Fibroblast of villous mesenchyme (primary cell): Measurements from ENCODE around the gene CDX1. TPM values are rescaled to one million over a fixed set of nuclear protein-coding genes. Genes with fewer than 3 reads are reported as not detected.

ENCODE experiments used
- DNase-seq: peaks from one replicate; pipeline ENCODE4 v3.0.0-alpha.2; 2010; ENCODE audit warnings: low read depth
- H3K4me3 ChIP-seq: 2 replicates; pipeline ENCODE4 v1.5.1; 2011; ENCODE audit warnings: low read depth, mild to moderate bottlenecking, low read length
- CTCF ChIP-seq: IDR thresholded peaks from 2 replicates; pipeline ENCODE4 v1.5.1; 2012; ENCODE audit warnings: low read depth, mild to moderate bottlenecking, low read length; ENCODE audit not compliant: insufficient read depth
- total RNA-seq: library from RNA; depleted of rRNA; stranded (reverse); fragments of >200 nt; gene quantifications from 2 replicates; pipeline ENCODE4 v1.2.3, GENCODE V29; 2012

Gene CDX1
- total RNA-seq, 1 donor: under 0.01 TPM

DNA sequence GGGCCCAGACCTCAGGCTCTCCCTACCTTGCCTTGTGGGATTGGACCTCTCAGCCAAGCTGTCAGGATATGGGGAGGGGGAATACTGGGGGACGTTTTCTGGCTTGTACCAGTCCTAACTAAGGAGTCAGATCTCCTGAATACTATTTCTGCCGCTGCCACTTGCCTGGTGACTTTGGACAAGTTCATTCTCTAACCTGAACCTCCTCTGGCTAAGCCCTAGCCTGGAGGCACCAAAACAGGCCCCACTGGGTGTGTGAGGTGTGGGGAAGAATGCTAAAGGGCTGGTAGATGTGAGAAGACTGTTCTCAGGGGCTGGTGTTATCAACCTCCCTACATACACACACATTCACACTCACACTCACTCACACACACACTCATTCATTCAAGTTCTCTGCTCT is 24.4 kb downstream of the CDX1 start:
- no peak for TF ChIP-seq CTCF
- no peak overlapping the region for H3K4me3 ChIP-seq

GRCh38 chr5:150192462-150192861 is 25.9 kb downstream of the CDX1 start:
- no peak overlapping the region for H3K4me3 ChIP-seq
- no peak for DNase-seq
- TF ChIP-seq CTCF: no peak

More for the DNA sequence above, 24.4 kb downstream of the CDX1 start:
- DNase-seq: no peak

DNA sequence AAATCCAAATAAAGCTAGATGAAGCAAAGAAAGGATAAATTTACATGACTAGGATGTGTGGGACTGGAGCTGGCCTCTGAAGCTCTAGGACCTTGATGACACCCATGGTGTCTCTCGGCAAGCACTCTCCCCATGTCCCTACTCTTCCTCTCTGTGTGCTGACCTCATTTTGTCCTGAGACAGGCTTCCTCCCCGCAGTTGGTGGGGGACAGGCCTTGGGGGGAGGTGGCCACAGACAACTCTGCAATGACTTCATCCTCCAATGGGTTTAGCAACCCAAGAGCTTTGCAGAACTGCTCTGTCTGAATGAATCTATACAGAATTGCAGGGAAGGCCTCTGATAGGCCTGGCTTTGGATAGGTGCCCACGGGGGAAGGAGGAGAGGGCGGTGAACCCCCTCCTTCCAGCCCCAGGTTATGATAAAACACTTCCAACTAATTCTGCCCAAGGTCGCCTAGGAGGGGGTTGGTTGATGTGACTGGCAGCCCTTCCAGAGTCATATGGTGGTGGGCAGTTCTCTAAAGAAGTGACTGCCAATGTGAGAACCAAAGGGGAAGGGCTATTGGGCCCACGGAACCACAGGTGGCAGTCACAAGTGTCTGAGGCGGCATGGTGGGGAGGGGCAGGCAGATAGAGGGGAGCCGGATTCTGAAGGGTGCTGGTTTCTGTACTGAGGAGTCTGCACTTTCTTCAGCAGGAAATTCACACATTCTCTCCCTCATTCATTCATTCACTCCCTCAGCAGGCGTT is 29.3 kb downstream of the CDX1 start:
- no peak for DNase-seq
- no peak overlapping the region for H3K4me3 ChIP-seq
- no peak for TF ChIP-seq CTCF

DNA sequence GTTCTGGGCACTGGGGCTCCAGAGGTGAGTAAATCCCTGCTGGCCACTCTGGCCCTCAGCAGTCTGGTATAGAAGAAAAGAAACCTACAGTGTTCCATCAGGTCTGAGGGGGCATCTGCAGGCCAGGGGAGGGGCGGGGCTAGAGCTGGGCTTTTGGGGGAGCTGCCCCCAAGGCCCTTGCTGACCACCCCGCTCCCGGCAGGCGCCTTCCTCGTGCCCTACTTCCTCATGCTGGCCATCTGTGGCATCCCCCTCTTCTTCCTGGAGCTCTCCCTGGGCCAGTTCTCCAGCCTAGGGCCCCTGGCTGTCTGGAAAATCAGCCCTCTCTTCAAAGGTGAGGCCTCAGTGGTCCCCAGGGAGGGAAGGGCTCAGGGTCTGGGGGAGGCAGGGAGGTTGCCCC is 29.9 kb downstream of the CDX1 start:
- H3K4me3 ChIP-seq: no peak overlapping the region
- no peak for TF ChIP-seq CTCF
- DNase-seq: no peak

DNA sequence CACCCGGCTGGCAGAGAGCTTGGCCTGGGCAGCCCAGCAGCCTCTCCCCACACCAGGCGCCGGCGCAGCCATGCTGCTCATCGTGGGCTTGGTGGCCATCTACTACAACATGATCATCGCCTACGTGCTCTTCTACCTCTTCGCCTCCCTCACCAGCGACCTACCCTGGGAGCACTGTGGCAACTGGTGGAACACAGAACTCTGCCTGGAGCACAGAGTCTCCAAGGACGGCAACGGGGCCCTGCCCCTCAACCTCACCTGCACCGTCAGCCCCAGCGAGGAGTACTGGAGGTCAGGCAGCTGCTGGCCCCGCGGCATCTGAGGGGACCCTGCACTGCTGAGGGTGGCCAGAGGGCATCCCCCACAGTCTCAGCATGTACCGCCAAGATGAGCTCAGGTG is 30.4 kb downstream of the CDX1 start:
- no peak overlapping the region for H3K4me3 ChIP-seq
- no peak for DNase-seq
- no peak for TF ChIP-seq CTCF

DNA sequence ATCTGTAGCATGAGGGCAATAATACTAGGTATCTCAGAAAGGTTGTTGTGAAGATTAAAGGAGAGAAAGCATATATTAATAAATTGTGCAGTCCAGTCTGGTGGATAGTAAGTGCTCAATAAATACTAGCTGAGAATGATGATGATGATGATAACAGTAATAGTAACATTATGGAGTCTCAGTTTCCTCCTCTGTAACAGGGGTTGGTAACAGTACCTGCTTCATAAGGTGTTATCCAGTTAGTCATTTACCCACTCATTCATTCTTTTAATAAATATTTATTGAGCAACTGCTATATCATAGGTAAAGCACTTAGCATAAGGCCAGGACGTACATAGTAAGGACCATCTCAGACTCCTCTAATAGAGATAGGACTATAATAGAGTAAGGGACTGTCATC is 30.9 kb downstream of the CDX1 start:
- no peak for DNase-seq
- H3K4me3 ChIP-seq: no peak overlapping the region
- TF ChIP-seq CTCF: no peak

GRCh38 chr5:150202501-150202900 is 35.9 kb downstream of the CDX1 start:
- H3K4me3 ChIP-seq: no peak overlapping the region
- DNase-seq: no peak
- TF ChIP-seq CTCF: no peak
